K562 (cell line): Measurements from ENCODE around the gene CD79A. TPM values are rescaled to one million over a fixed set of nuclear protein-coding genes. Genes with fewer than 3 reads are reported as not detected.
A peak's percentile ranks its signal among the peaks of the same experiment; 100 is the strongest.

ENCODE experiments used
- ATAC-seq: fragments of 200-7000 bp; cut with Tn5 transposase; 3 replicates; pipeline ENCODE4 v1.9.1; 2020; ENCODE audit warnings: moderate library complexity
- BruUV-seq: library from RNA; stranded (reverse); fragments of 400-500 nt; replicated peaks from 2 replicates; lab custom pipeline; 2021; lab: Mats Ljungman, UMichigan
- CTCF ChIA-PET: fragments of 300-600 bp; formaldehyde crosslinking; extraction: SDS; loops from one replicate; lab custom pipeline; 2021; ENCODE audit warnings: low intra/inter-chr PET ratio; lab: Yijun Ruan, JAX
- POLR2A ChIA-PET: fragments of 300-600, 350-650 bp; sonication (Branson Sonifier 250); formaldehyde crosslinking; extraction: SDS; loops from one replicate; lab custom pipeline; 2021; ENCODE audit warnings: antibody characterized with exemption, inconsistent platforms; lab: Yijun Ruan, JAX
- DNase-seq, 4 experiments: peaks; one replicate each; pipeline versions ENCODE4 v3.0.0 to v3.0.0-alpha.2; 2011 to 2018; ENCODE audit warnings: low spot score in 3 of 4, mixed read lengths in 3 of 4; ENCODE audit errors: extremely low read depth in 1 of 4
- FAIRE-seq: peaks from 2 replicates; lab custom pipeline; 2011; peaks lifted over from hg19 to GRCh38; lab: Jason Lieb, UNC
- H2AFZ ChIP-seq: 2 replicates; pipeline ENCODE4 v1.6.0; 2011; ENCODE audit warnings: low read depth, low read length, control low read depth, inconsistent platforms
- H3K27ac ChIP-seq: fragments of 200-600 bp; 3 replicates; pipeline ENCODE4 v1.8.0; 2011; ENCODE audit warnings: low read depth, mild to moderate bottlenecking, control low read depth, inconsistent platforms, low read length, moderate library complexity, mixed read lengths; ENCODE audit errors: extremely low read depth
- H3K27me3 ChIP-seq, 2 experiments: fragments of 300-600 bp in 1 of 2; 2 replicates in 1 of 2; 3 replicates in 1 of 2; pipeline versions ENCODE4 v1.6.0 to v1.8.0; 2011; ENCODE audit warnings: inconsistent platforms in 2 of 2, low read length in 2 of 2, mild to moderate bottlenecking in 1 of 2, mixed read lengths in 1 of 2, moderate library complexity in 1 of 2; ENCODE audit not compliant: control insufficient read depth in 2 of 2, insufficient read depth in 2 of 2
- H3K36me3 ChIP-seq: fragments of 300-600 bp; 3 replicates; pipeline ENCODE4 v1.8.0; 2011; ENCODE audit warnings: mild to moderate bottlenecking, low read length, inconsistent platforms; ENCODE audit not compliant: control insufficient read depth, insufficient read depth
- H3K4me1 ChIP-seq, 2 experiments: fragments of 200-600 bp in 1 of 2; replicated peaks in 1 of 2; 2 replicates in 1 of 2; 3 replicates in 1 of 2; pipeline versions ENCODE4 v1.5.1 to v1.8.0; 2011; ENCODE audit warnings: inconsistent platforms in 2 of 2, low read length in 2 of 2, mild to moderate bottlenecking in 1 of 2, mixed read lengths in 1 of 2, moderate library complexity in 1 of 2; ENCODE audit not compliant: control insufficient read depth in 2 of 2, insufficient read depth in 2 of 2
- H3K4me2 ChIP-seq: 2 replicates; pipeline ENCODE4 v1.6.1; 2011; ENCODE audit warnings: low read length, control low read depth, inconsistent platforms, mixed read lengths; ENCODE audit not compliant: insufficient read depth
- H3K4me3 ChIP-seq: fragments of 200-600 bp; sonication (generic), shearing (Covaris generic); 2 replicates; pipeline ENCODE4 v1.5.1; 2016; ENCODE audit warnings: control low read depth, inconsistent platforms
- H3K79me2 ChIP-seq: fragments of 200-600 bp; 3 replicates; pipeline ENCODE4 v1.8.0; 2011; ENCODE audit warnings: low read length, inconsistent platforms; ENCODE audit not compliant: control insufficient read depth, insufficient read depth
- H3K9ac ChIP-seq, 2 experiments: 2 replicates each; pipeline versions ENCODE4 v1.6.0 to v1.6.1; 2011; ENCODE audit warnings: low read depth in 2 of 2, low read length in 2 of 2, control low read depth in 1 of 2, inconsistent platforms in 1 of 2, mild to moderate bottlenecking in 1 of 2, mixed read lengths in 1 of 2; ENCODE audit not compliant: insufficient read depth in 1 of 2
- H3K9me1 ChIP-seq: one replicate; pipeline ENCODE4 v1.6.0; 2011; ENCODE audit warnings: inconsistent platforms, mild to moderate bottlenecking, low read length, moderate library complexity; ENCODE audit not compliant: control insufficient read depth, insufficient read depth
- H3K9me3 ChIP-seq: replicated peaks from 2 replicates; pipeline ENCODE4 v1.5.1; 2011; ENCODE audit warnings: low read depth, low read length, inconsistent platforms; ENCODE audit not compliant: control insufficient read depth, insufficient read depth
- H4K20me1 ChIP-seq: replicated peaks from 2 replicates; pipeline ENCODE4 v1.6.1; 2011; ENCODE audit warnings: low read length, inconsistent platforms, mixed read lengths; ENCODE audit not compliant: control insufficient read depth, insufficient read depth
- ARID1B ChIP-seq: fragments of 450-650 bp; IDR thresholded peaks from 2 replicates; pipeline ENCODE4 v1.6.1; 2016; ENCODE audit warnings: antibody characterized with exemption, mild to moderate bottlenecking, inconsistent platforms
- CAMTA2 ChIP-seq: fragments of 250-450 bp; sonication (Bioruptor Pico); conservative IDR thresholded peaks from 2 replicates; pipeline ENCODE4 v1.5.1; 2022
- FOXA1 ChIP-seq: fragments of 450-650 bp; IDR thresholded peaks from 2 replicates; pipeline ENCODE4 v1.6.1; 2016; ENCODE audit warnings: mild to moderate bottlenecking, borderline replicate concordance
- GATAD2B ChIP-seq: fragments of 450-650 bp; IDR thresholded peaks from 2 replicates; pipeline ENCODE4 v1.6.1; 2017; ENCODE audit warnings: mild to moderate bottlenecking, borderline replicate concordance
- GTF2A2 ChIP-seq: IDR thresholded peaks from 2 replicates; pipeline ENCODE4 v1.6.1; 2016; ENCODE audit warnings: mild to moderate bottlenecking, missing genetic modification characterization, missing compliant biosample characterization
- HDAC1 ChIP-seq, 2 experiments: fragments of 450-650 bp; IDR thresholded peaks; 2 replicates each; pipeline ENCODE4 v1.6.1; 2016 to 2017; ENCODE audit warnings: inconsistent platforms in 1 of 2, mild to moderate bottlenecking in 1 of 2, moderate library complexity in 1 of 2
- HMG20B ChIP-seq: fragments of 250-450 bp; sonication (Bioruptor Pico); IDR thresholded peaks from 2 replicates; pipeline ENCODE4 v1.5.0; 2021; ENCODE audit warnings: mild to moderate bottlenecking
- L3MBTL2 ChIP-seq: fragments of 450-650 bp; IDR thresholded peaks from 2 replicates; pipeline ENCODE4 v1.6.1; 2016; ENCODE audit warnings: mild to moderate bottlenecking, moderate library complexity
- NR4A1 ChIP-seq, 2 experiments: fragments of 250-450 bp in 1 of 2; fragments of 450-650 bp in 1 of 2; sonication (Bioruptor Pico) in 1 of 2; IDR thresholded peaks; 2 replicates each; pipeline versions ENCODE4 v1.4.0 to v1.6.1; 2016 to 2020; ENCODE audit warnings: mild to moderate bottlenecking in 2 of 2, missing compliant biosample characterization in 1 of 2, missing genetic modification characterization in 1 of 2, moderate library complexity in 1 of 2
- SMARCC2 ChIP-seq: fragments of 450-650 bp; IDR thresholded peaks from 2 replicates; pipeline ENCODE4 v1.6.1; 2017; ENCODE audit warnings: antibody characterized with exemption, moderate library complexity, mild to moderate bottlenecking, low read depth
- SNIP1 ChIP-seq: fragments of 450-650 bp; IDR thresholded peaks from 2 replicates; pipeline ENCODE4 v1.7.1; 2017; ENCODE audit warnings: low read depth, mild to moderate bottlenecking
- SREBF2 ChIP-seq: sonication (generic); formaldehyde crosslinking; IDR thresholded peaks from 2 replicates; pipeline ENCODE4 v1.4.0; 2020; ENCODE audit warnings: mild to moderate bottlenecking, missing genetic modification reagents
- TSC22D4 ChIP-seq: fragments of 450-650 bp; IDR thresholded peaks from 2 replicates; pipeline ENCODE4 v1.6.1; 2016; ENCODE audit warnings: missing genetic modification characterization, missing biosample characterization, control low read depth
- ZNF133 ChIP-seq: fragments of 250-450 bp; sonication (Bioruptor Pico); IDR thresholded peaks from 2 replicates; pipeline ENCODE4 v1.4.0; 2020; ENCODE audit warnings: mild to moderate bottlenecking
- ZNF778 ChIP-seq: fragments of 450-650 bp; formaldehyde crosslinking; IDR thresholded peaks from 2 replicates; pipeline ENCODE4 v1.4.0; 2020; ENCODE audit warnings: mild to moderate bottlenecking, moderate library complexity
- WGBS: fragments of 100-300 bp; shearing (Covaris generic); methylation state at CpG from one replicate; pipeline ENCODE4 v1.1.6; 2016; ENCODE audit warnings: low coverage, mixed read lengths; ENCODE audit not compliant: insufficient coverage; ENCODE audit errors: missing lambda C conversion rate; 5-methylcytosine and 5-hydroxymethylcytosine counted together
- in situ Hi-C: fragments of 300-500 bp; cut with MboI; formaldehyde crosslinking; loops from 4 replicates; pipeline ENCODE4 v1.15.0; 2018; ENCODE audit warnings: inconsistent platforms, mixed read lengths
- intact Hi-C: fragments of 100-400 bp; cut with micrococcal nuclease; formaldehyde crosslinking; loops from 2 replicates; pipeline ENCODE4 v1.14.2; 2022
- polyA plus RNA-seq, 8 experiments: library from polyadenylated mRNA; depleted of rRNA in 4 of 8; stranded (reverse) in 5 of 8; unstranded in 3 of 8; fragments of >200 nt; fragmentation: Nextera tagmentation in 2 of 8; fragmentation: Illumina TruSeq in 1 of 8; extraction: Ambion mirVana in 2 of 8; extraction: Trizol in 1 of 8; gene quantifications; 2 replicates each; pipeline versions ENCODE4 v1.2.1 to v1.2.3, GENCODE V29; 2011 to 2014; ENCODE audit warnings: inconsistent platforms in 1 of 8, missing spikeins in 1 of 8
- total RNA-seq, 7 experiments: library from RNA; depleted of rRNA in 6 of 7; stranded (reverse); fragments of >200 nt in 6 of 7; fragmentation: Illumina TruSeq in 2 of 7; extraction: Trizol in 2 of 7; gene quantifications; 2 replicates each; pipeline versions ENCODE4 v1.2.1 to v1.2.3, GENCODE V29; 2011 to 2021; ENCODE audit warnings: low replicate concordance in 1 of 7
- TF ChIP-seq, protein P1 (sequence below), 2 experiments: fragments of 200-800 bp in 1 of 2; sonication (Bioruptor generic) in 1 of 2; sonication (generic) in 1 of 2; formaldehyde crosslinking in 1 of 2; IDR thresholded peaks in 1 of 2; conservative IDR thresholded peaks in 1 of 2; 2 replicates each; pipeline versions ENCODE4 v1.5.0 to v1.6.1; 2016 to 2020; ENCODE audit warnings: missing compliant biosample characterization in 1 of 2, missing genetic modification characterization in 1 of 2, missing genetic modification reagents in 1 of 2

CD79A gene
- total and polyA plus RNA-seq, 9 of the 15 experiments (the other 6 are each of a cell fraction or from before 2014, with no cell fraction given) = 0.04 to 0.72 (median 0.17) TPM; not detected in 3

- ChIA-PET POLR2A (no interaction called here), CTCF (no interaction called here)
- H2AFZ ChIP-seq = no peak overlapping the region
- H3K4me1 ChIP-seq = peaks cover 0 to 29% of the 10 kb centered on the region in 2 experiments; a peak in 2 of 5 replicates
- in situ Hi-C loops = no loop called here
- peaks cover 24% of the 10 kb centered on the region; the same call in 1 of the 2 replicates for H4K20me1 ChIP-seq
- no peaks in the 10 kb centered on the region for H3K9me1 ChIP-seq
- no TSS peak for BruUV-seq
- FAIRE-seq (no peak), ATAC-seq (no peak)
- H3K4me2 ChIP-seq = no peak overlapping the region
- H3K79me2 ChIP-seq = no peaks in the 10 kb centered on the region
- no peak overlapping the region for H3K27ac ChIP-seq
- H3K9me3 ChIP-seq = no peaks in the 10 kb centered on the region; the same call in 1 of the 2 replicates
- peaks cover 32 to 63% of the 10 kb centered on the region in 2 experiments for H3K27me3 ChIP-seq
- TF ChIP-seq HDAC1 (IDR thresholded peaks at IDR 0.05) (0 out of 4 replicates have a peak, but pooled peaks of 1 of the 2 experiments have one; percentile 11), CAMTA2 (no peak), TSC22D4 (tag) (0 out of 2 replicates have a peak, but pooled peaks have one; percentile 56), NR4A1 (CRISPR knock-in tag; IDR thresholded peaks at IDR 0.05) (no peak), NR4A1 (tag; IDR thresholded peaks at IDR 0.05) (no peak)
- TF ChIP-seq, all 486 proteins: peak for 2
- Histone ChIP-seq H3K9ac (no peak overlapping the region), H3K4me3 (no peak overlapping the region), H3K36me3 (no peaks in the 10 kb centered on the region)
- 30% methylated on average over 15 of the region's 27 CpGs for WGBS
- no peak for DNase-seq
- intact Hi-C loops = no loop called here
These were observed 38.8 kb downstream of the CD79A start for GRCh38 chr19:41915776-41916414.

GRCh38 chr19:41917676-41918075, 40.6 kb downstream of the CD79A start:
- FAIRE-seq (no peak), DNase-seq (no peak), ATAC-seq (no peak)
- Histone ChIP-seq H3K9me3 (no peaks in the 10 kb centered on the region; the same call in 1 of the 2 replicates), H3K4me3 (no peak overlapping the region), H3K27me3 (peaks cover 23 to 47% of the 10 kb centered on the region in 2 experiments), H3K4me1 (peaks cover 0 to 37% of the 10 kb centered on the region in 2 experiments; a peak in 3 of 5 replicates), H3K4me2 (no peak overlapping the region), H3K36me3 (no peaks in the 10 kb centered on the region), H2AFZ (no peak overlapping the region), H3K79me2 (no peaks in the 10 kb centered on the region), H4K20me1 (peaks cover 8% of the 10 kb centered on the region; the same call in 1 of the 2 replicates), H3K9ac (no peak overlapping the region), H3K9me1 (no peaks in the 10 kb centered on the region), H3K27ac (no peak overlapping the region)
- CTCF ChIA-PET = no interaction called here
- in situ Hi-C loops = no loop called here
- intact Hi-C loops = no loop called here
- 36% methylated on average over 12 of the region's 12 CpGs for WGBS
- POLR2A ChIA-PET = no interaction called here
- BruUV-seq = no TSS peak
- no peak for TF ChIP-seq SREBF2 (CRISPR knock-in tag)
- TF ChIP-seq, protein P1, sequence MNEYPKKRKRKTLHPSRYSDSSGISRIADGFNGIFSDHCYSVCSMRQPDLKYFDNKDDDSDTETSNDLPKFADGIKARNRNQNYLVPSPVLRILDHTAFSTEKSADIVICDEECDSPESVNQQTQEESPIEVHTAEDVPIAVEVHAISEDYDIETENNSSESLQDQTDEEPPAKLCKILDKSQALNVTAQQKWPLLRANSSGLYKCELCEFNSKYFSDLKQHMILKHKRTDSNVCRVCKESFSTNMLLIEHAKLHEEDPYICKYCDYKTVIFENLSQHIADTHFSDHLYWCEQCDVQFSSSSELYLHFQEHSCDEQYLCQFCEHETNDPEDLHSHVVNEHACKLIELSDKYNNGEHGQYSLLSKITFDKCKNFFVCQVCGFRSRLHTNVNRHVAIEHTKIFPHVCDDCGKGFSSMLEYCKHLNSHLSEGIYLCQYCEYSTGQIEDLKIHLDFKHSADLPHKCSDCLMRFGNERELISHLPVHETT (CRISPR knock-in tag; conservative IDR thresholded peaks at IDR 0.05 in 1 of 2, IDR thresholded peaks at IDR 0.05 in 1 of 2) = no peak
- TF ChIP-seq L3MBTL2 = no peak
- no peak for TF ChIP-seq GTF2A2 (tag)
- TF ChIP-seq GATAD2B = no peak
- no peak for TF ChIP-seq SMARCC2
- no peak for TF ChIP-seq HMG20B (CRISPR knock-in tag)
- TF ChIP-seq SNIP1 = no peak
- TF ChIP-seq FOXA1 = no peak
- TF ChIP-seq ZNF778 (CRISPR knock-in tag) = no peak
- TF ChIP-seq ZNF133 (CRISPR knock-in tag) = no peak
- no peak for TF ChIP-seq ARID1B
